Aorta (tissue), 5 donors: ENCODE data around the gene COG5. TPM values are rescaled to one million over a fixed set of nuclear protein-coding genes. Genes with fewer than 3 reads are reported as not detected.

Experiments used
- ATAC-seq: fragments of 200-7000 bp; cut with Tn5 transposase; one replicate; pipeline ENCODE4 v1.9.1; 2022; ENCODE audit warnings: moderate library complexity; ENCODE audit not compliant: low FRiP score
- DNase-seq, 2 donors: peaks; one replicate each; pipeline ENCODE4 v3.0.0-alpha.2; 2020
- H3K27ac ChIP-seq, 2 donors: one replicate each; pipeline ENCODE4 v1.5.1; 2013; ENCODE audit warnings: low read length in 2 of 2, mild to moderate bottlenecking in 2 of 2, moderate library complexity in 2 of 2, control low read depth in 1 of 2, inconsistent platforms in 1 of 2, low read depth in 1 of 2
- H3K27me3 ChIP-seq, 2 donors: one replicate each; pipeline ENCODE4 v1.6.1; 2013; ENCODE audit warnings: control low read depth in 1 of 2, low read length in 1 of 2, mild to moderate bottlenecking in 1 of 2, moderate library complexity in 1 of 2; ENCODE audit not compliant: insufficient read depth in 2 of 2, control insufficient read depth in 1 of 2
- H3K36me3 ChIP-seq, 2 donors: one replicate each; pipeline ENCODE4 v1.6.1; 2013; ENCODE audit warnings: control low read depth in 1 of 2, low read length in 1 of 2, mild to moderate bottlenecking in 1 of 2; ENCODE audit not compliant: insufficient read depth in 2 of 2, control insufficient read depth in 1 of 2
- H3K4me1 ChIP-seq, 2 donors: one replicate each; pipeline ENCODE4 v1.6.1; 2013; ENCODE audit warnings: low read length in 2 of 2, control low read depth in 1 of 2, mild to moderate bottlenecking in 1 of 2, moderate library complexity in 1 of 2; ENCODE audit not compliant: insufficient read depth in 2 of 2, control insufficient read depth in 1 of 2
- H3K4me3 ChIP-seq, 2 donors: one replicate each; pipeline ENCODE4 v1.5.1; 2013; ENCODE audit warnings: low read length in 2 of 2, control low read depth in 1 of 2, mild to moderate bottlenecking in 1 of 2
- H3K9me3 ChIP-seq: one replicate; pipeline ENCODE4 v1.6.1; 2013; ENCODE audit warnings: mild to moderate bottlenecking, low read length; ENCODE audit not compliant: control insufficient read depth
- WGBS, 2 donors: extraction: QIAGEN DNeasy Blood & Tissue Kit; methylation state at CpG; one replicate each; pipeline ENCODE4 v1.1.7; 2013; 5-methylcytosine and 5-hydroxymethylcytosine counted together
- intact Hi-C, 2 donors: fragments of 100-400 bp; cut with DNase I; formaldehyde crosslinking; loops; one replicate each; pipeline versions ENCODE4 v1.14.2 to v1.15.0; 2022
- polyA plus RNA-seq, 2 donors: library from polyadenylated mRNA; stranded (reverse); fragments of 200-250 nt; gene quantifications; one replicate each; pipeline ENCODE4 v1.2.3, GENCODE V29; 2013
- total RNA-seq, 2 donors: library from RNA; stranded (reverse); fragmentation: NEBNext Ultra II Directional; extraction: Animal tissue kit (Norgen Biotek cat#: 25700); gene quantifications; one replicate each; pipeline ENCODE4 v1.2.1, GENCODE V29; 2021
- donor health status: healthy with polysubstance abuse.
- donor health status: Bipolar disorder and iron deficiency.
- donor health status: DM: no; HTN: no; CAD: no.
- donor health status: DM: no; HTN: no; CAD: no.
- donor health status: DM: yes; HTN: yes; CAD: no.

COG5 gene
- total and polyA plus RNA-seq, 4 donors = 8.6 to 58.2 (median 33.4) TPM

DNA sequence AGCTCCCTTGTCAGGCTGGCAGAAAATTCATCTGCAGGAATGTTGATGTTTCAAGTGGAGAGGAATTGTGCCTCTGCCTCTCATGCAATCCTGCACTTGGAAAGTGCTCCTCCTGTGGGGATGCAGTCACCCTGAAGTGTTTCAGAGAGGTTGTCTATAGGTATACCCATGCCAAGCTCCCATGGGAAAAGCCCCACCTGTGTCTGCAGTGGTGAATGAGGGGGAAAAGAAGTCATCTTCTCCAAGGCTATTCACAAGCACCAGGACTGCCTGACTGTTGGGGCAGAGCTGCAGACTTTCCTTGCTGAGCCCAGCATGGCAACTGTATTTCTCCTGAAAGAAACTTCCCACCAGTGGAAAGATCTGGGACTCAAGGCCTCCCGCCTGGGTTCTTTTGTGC is 58.4 kb downstream of the COG5 start:
- Histone ChIP-seq H3K27ac (no peak overlapping the region), H3K4me3 (no peak overlapping the region), H3K36me3 (no peaks in the 10 kb centered on the region), H3K9me3 (no peaks in the 10 kb centered on the region), H3K4me1 (no peaks in the 10 kb centered on the region), H3K27me3 (no peaks in the 10 kb centered on the region)
- no peak for ATAC-seq
- no peak for DNase-seq
- intact Hi-C loops = no loop called here
- WGBS, 2 donors = 88 to 97% methylated on average over 1 of the region's 1 CpG

DNA sequence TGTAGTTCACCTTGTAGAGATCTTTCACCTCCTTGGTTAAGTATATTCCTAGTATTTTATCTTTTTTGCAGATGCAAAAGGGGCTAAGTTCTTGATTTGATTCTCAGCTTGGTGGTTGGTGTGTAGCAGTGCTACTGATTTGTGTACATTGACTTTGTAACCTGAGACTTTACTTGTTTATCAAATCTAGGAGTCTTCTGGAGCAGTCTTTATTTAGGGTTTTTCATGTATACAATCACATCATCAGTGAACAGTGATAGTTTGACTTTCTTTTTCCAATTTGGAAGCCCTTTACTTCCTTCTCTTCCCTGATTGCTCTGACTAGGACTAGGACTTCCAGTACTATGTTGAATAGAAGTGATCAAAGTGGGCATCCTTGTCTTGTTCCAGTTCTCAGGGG is 60.0 kb downstream of the COG5 start:
- DNase-seq = no peak
- H3K36me3 ChIP-seq = no peaks in the 10 kb centered on the region
- no peaks in the 10 kb centered on the region for H3K9me3 ChIP-seq
- H3K27ac ChIP-seq = no peak overlapping the region
- H3K4me3 ChIP-seq = no peak overlapping the region
- H3K27me3 ChIP-seq = no peaks in the 10 kb centered on the region
- no peak for ATAC-seq
- H3K4me1 ChIP-seq = no peaks in the 10 kb centered on the region
- intact Hi-C loops = no loop called here

DNA sequence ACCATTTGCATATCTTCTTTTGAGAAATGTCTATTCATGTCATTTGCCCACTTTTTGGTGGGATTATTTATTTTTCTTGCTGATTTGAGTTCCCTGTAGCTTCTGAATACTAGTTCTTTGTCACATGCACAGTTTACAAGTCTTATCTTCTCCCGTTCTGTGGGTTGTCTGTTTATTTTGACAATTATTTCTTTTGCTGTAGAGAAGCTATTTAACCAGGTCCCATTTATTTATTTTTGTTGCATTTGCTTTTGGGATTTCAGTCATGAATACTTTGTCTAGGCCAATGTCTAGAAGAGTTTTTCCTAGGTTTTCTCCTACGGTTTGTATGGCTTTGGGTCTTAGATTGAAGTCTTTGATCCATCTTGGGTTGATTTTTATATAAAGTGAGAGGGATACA is 60.9 kb downstream of the COG5 start:
- H3K36me3 ChIP-seq = no peaks in the 10 kb centered on the region
- 84 to 90% methylated on average over 2 of the region's 2 CpGs for WGBS, 2 donors
- no peaks in the 10 kb centered on the region for H3K4me1 ChIP-seq
- no peaks in the 10 kb centered on the region for H3K9me3 ChIP-seq
- H3K4me3 ChIP-seq = no peak overlapping the region
- H3K27ac ChIP-seq = no peak overlapping the region
- no peaks in the 10 kb centered on the region for H3K27me3 ChIP-seq
- ATAC-seq (no peak), DNase-seq (no peak)
- intact Hi-C loops = no loop called here

DNA sequence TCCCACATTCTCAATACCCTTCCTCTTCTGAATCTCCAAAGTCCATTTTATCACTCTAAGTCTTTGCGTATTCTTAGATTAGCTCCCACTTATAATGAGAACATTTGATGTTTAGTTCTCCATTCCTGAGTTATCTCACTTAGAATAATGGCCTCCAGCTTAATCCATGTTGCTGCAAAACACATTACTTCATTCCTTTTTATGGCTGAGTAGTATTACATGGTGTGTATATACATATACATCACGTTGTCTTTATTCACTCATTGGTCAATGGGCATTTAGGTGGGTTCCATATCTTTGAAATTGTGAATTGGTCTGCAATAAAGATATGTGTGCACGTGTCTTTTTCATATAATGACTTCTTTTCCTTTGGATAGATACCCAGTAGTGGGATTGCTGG is 61.6 kb downstream of the COG5 start:
- no peaks in the 10 kb centered on the region for H3K9me3 ChIP-seq
- WGBS, 2 donors = 89 to 90% methylated on average over 3 of the region's 3 CpGs
- H3K36me3 ChIP-seq = no peaks in the 10 kb centered on the region
- H3K4me1 ChIP-seq = no peaks in the 10 kb centered on the region
- intact Hi-C loops = no loop called here
- no peak for ATAC-seq
- DNase-seq = no peak
- H3K27me3 ChIP-seq = no peaks in the 10 kb centered on the region
- no peak overlapping the region for H3K4me3 ChIP-seq
- no peak overlapping the region for H3K27ac ChIP-seq

DNA sequence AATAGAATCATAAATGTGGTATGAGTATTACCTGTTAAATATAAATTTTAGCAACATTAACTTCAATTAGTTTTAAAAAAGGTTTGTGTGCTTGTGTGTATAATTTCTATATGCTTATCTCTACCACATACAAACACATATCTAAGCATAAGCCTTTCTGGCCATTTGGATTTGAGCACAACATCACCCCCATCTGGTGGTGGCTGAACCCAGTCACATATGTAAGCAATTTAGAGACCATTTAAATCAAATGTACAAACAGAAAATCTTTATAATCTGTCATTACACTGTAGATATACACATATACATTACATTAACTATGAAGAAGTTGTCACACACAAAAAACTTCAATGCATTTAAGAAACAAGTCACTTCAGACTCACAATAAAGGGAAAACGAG is 62.1 kb downstream of the COG5 start:
- Histone ChIP-seq H3K4me1 (no peaks in the 10 kb centered on the region), H3K4me3 (no peak overlapping the region), H3K27ac (no peak overlapping the region), H3K27me3 (no peaks in the 10 kb centered on the region), H3K9me3 (no peaks in the 10 kb centered on the region), H3K36me3 (no peaks in the 10 kb centered on the region)
- DNase-seq (no peak), ATAC-seq (no peak)
- 66 to 94% methylated on average over 1 of the region's 1 CpG for WGBS, 2 donors
- intact Hi-C loops = no loop called here

DNA sequence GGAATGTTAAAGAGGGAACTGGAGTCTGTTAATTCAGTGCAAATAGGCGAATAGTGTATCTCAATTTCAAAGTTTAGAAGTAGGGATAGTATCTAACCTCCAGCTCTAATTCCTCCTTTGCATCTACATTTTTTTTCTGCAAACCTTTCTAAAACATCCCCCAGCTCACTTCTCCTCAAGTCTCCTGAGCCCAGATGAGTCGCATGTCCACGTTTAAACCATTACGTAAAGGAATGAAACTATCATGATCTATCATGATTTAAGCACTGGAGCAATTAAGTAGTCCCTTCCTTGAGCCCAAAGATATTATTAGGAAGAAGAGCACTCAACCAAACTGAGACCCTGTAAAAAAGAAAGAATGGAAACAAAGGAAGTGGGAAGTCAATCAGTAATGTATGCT is 64.0 kb downstream of the COG5 start:
- H3K9me3 ChIP-seq = no peaks in the 10 kb centered on the region
- H3K27me3 ChIP-seq = no peaks in the 10 kb centered on the region
- ATAC-seq (no peak), DNase-seq (no peak)
- no peaks in the 10 kb centered on the region for H3K36me3 ChIP-seq
- 91% methylated on average over 4 of the region's 4 CpGs for WGBS, 2 donors
- no peaks in the 10 kb centered on the region for H3K4me1 ChIP-seq
- H3K27ac ChIP-seq = no peak overlapping the region
- no peak overlapping the region for H3K4me3 ChIP-seq
- intact Hi-C loops = no loop called here

DNA sequence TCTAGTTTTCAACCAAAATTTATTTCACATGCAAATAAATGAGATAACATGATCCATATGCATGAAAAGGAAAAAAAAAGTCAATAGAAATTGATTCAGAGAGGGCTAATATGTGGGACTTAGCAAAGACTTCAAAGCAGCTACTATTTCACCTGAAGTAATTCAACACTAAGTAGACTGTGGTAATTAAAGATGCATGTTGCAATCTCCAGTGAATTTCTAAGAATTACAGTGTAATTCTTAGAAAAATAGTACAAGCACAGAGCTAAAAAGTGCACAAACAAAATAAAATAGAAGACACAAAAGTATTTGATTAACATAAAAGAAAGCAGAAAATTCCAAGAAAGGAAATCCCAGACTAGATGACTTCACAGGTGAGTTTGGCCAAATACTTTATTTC is 68.2 kb downstream of the COG5 start:
- DNase-seq (no peak), ATAC-seq (no peak)

DNA sequence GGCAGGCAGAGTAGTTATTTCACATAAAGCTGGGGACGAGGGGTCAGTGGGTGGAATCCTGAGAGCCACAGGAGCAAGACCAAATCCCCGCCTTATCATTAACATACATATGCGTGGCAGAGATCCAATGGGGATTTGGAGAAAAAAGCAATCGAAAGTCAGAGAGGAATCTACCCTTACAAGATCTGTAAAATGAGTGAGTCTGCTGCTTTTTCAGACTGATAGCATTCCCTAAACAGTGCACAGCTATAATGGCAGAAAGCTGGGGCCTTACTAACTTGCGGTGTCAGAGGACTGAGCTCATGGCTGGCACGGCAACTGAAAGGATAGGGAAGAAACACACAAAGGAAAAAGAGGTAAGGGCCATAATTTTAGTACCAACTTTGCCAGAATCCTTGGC is 68.8 kb downstream of the COG5 start:
- intact Hi-C loops = no loop called here
- DNase-seq (no peak), ATAC-seq (no peak)
- H3K4me1 ChIP-seq = no peaks in the 10 kb centered on the region
- no peaks in the 10 kb centered on the region for H3K9me3 ChIP-seq
- no peaks in the 10 kb centered on the region for H3K27me3 ChIP-seq
- H3K4me3 ChIP-seq = no peak overlapping the region
- 87 to 91% methylated on average over 6 of the region's 6 CpGs for WGBS, 2 donors
- H3K27ac ChIP-seq = no peak overlapping the region
- no peaks in the 10 kb centered on the region for H3K36me3 ChIP-seq

More for the DNA sequence above, 68.2 kb downstream of the COG5 start:
- no peaks in the 10 kb centered on the region for H3K4me1 ChIP-seq
- no peaks in the 10 kb centered on the region for H3K27me3 ChIP-seq
- H3K4me3 ChIP-seq = no peak overlapping the region
- no peaks in the 10 kb centered on the region for H3K36me3 ChIP-seq
- no peaks in the 10 kb centered on the region for H3K9me3 ChIP-seq
- intact Hi-C loops = no loop called here
- no peak overlapping the region for H3K27ac ChIP-seq

DNA sequence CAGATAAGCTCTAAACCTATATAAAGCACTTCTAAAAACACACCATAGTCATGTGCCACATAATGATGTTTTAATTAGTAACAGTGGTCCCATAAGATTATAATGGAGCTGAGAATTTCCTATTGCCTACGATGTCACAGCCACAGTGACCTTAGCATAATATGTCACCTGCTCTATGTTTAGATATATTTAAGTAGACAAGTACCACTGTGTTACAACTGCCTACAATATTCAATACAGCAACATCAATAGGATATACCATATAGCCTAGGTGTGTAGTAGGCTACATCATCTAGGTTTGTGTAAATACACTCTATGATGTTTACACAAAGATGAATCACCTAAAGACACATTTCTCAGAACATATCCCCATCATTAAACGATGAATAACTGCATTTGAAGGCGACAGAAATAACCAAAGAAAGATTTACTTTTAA is 69.4 kb downstream of the COG5 start:
- DNase-seq = no peak
- Histone ChIP-seq H3K27me3 (no peaks in the 10 kb centered on the region), H3K9me3 (no peaks in the 10 kb centered on the region), H3K4me3 (no peak overlapping the region), H3K4me1 (no peaks in the 10 kb centered on the region), H3K36me3 (no peaks in the 10 kb centered on the region), H3K27ac (no peak overlapping the region)
- no peak for ATAC-seq
- intact Hi-C loops = no loop called here
- 79 to 84% methylated on average over 3 of the region's 3 CpGs for WGBS, 2 donors
